GM06990 (cell line): ENCODE measurements around the gene GSS.

ENCODE experiments used
- DNase-seq: peaks from one replicate; pipeline ENCODE4 v3.0.0-alpha.2; 2011; ENCODE audit not compliant: insufficient read length; ENCODE audit errors: extremely low read depth
- H3K27me3 ChIP-seq: replicated peaks from 2 replicates; pipeline ENCODE4 v1.6.0; 2011; ENCODE audit warnings: low read length; ENCODE audit not compliant: control insufficient read depth, insufficient read depth
- H3K36me3 ChIP-seq: 2 replicates; pipeline ENCODE4 v1.5.1; 2011; ENCODE audit warnings: low read length; ENCODE audit not compliant: control insufficient read depth, insufficient read depth
- H3K4me3 ChIP-seq: replicated peaks from 2 replicates; pipeline ENCODE4 v1.5.1; 2011; ENCODE audit warnings: low read depth, mild to moderate bottlenecking, control low read depth, low read length
- TF ChIP-seq, protein P1 (sequence below): IDR thresholded peaks from 2 replicates; pipeline ENCODE4 v1.5.1; 2011; ENCODE audit warnings: low read length, control low read depth, mild to moderate bottlenecking, inconsistent platforms; ENCODE audit not compliant: insufficient read depth, poor library complexity, severe bottlenecking

The GSS gene

DNA sequence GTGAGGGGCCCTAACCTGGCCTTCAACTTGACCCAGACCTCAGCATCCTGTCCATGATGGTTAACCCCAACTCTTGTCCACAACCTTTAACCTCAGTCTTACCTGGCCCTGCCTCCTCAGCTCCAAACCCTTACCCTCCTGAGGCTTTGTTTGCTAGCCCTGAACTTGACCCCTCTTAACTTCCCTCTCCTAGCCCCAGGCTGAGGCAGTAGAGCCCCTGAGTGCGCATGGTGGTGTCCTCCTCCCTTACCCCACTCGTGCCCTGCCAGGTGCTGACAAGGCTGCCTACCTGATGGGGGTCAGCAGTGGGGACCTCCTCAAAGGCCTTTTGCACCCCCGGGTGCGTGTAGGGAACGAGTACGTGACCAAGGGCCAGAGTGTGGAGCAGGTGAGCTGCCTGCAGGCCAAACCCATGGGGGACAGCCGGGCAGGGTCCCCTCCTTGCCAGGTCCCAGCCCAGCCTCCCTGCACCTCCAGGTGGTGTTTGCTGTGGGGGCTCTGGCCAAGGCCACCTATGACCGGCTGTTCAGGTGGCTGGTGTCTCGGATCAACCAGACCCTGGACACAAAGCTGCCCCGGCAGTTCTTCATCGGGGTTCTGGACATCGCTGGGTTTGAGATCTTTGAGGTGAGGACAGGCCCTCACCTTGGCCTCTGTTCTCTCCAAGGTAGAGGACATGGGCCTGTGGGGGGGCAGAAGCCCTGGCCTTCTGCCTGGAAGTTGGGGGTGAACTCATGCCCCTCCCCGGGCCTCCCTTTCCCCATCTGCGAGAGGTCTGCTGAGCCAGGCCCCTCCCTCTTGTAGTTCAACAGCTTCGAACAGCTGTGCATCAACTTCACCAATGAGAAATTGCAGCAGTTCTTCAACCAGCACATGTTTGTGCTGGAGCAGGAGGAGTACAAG is 31.9 kb upstream of the GSS start:
- no peak overlapping the region for H3K4me3 ChIP-seq
- TF ChIP-seq, protein P1, sequence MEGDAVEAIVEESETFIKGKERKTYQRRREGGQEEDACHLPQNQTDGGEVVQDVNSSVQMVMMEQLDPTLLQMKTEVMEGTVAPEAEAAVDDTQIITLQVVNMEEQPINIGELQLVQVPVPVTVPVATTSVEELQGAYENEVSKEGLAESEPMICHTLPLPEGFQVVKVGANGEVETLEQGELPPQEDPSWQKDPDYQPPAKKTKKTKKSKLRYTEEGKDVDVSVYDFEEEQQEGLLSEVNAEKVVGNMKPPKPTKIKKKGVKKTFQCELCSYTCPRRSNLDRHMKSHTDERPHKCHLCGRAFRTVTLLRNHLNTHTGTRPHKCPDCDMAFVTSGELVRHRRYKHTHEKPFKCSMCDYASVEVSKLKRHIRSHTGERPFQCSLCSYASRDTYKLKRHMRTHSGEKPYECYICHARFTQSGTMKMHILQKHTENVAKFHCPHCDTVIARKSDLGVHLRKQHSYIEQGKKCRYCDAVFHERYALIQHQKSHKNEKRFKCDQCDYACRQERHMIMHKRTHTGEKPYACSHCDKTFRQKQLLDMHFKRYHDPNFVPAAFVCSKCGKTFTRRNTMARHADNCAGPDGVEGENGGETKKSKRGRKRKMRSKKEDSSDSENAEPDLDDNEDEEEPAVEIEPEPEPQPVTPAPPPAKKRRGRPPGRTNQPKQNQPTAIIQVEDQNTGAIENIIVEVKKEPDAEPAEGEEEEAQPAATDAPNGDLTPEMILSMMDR, result no peak
- no peaks in the 10 kb centered on the region for H3K36me3 ChIP-seq
- DNase-seq, result no peak
- no peaks in the 10 kb centered on the region; the same call in none of the 2 replicates for H3K27me3 ChIP-seq

DNA sequence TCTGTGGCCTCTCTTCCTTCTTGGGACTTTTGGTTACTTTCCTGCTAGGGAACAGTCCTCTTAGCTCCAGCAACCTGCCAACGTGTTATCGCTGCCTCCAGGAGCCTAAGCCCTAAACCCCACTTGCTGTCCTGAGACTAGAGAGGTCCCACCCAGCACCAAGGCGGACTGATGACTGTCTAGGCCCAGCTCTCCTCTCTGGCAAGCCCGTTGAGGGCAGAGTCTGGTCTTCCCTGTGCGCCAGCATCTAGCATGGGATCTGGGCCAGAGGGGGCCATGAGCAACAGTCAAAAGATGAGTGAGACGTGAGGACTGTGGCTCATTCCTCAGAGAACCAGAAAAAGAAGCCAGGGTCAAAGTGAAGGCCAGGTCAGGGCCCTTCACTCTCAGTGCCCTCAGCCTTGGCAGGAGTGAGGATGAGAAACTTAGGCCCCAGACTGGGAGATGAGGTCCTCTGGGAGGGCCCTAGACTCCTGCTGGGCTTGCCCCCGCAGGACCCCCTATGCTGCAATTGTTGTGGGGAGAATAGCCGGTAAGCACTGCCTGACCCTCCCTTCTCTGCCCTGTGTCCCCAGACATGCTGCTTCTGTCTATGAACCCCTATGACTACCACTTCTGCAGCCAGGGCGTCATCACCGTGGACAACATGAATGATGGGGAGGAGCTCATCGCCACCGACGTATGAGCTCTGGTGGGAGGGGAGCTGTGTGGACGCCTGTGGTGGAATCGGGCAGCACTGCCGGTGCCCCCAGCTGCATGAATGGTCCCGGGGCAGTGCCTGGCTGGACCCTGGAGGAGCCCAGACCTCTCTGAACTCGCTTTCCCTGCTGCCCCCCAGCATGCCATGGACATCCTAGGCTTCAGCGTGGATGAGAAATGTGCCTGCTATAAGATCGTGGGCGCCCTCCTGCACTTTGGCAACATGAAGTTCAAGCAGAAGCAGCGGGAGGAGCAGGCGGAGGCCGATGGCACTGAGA is 31.0 kb upstream of the GSS start:
- TF ChIP-seq, protein P1, result no peak
- Histone ChIP-seq H3K36me3 (no peaks in the 10 kb centered on the region), H3K27me3 (no peaks in the 10 kb centered on the region; the same call in none of the 2 replicates), H3K4me3 (no peak overlapping the region)
- no peak for DNase-seq

DNA sequence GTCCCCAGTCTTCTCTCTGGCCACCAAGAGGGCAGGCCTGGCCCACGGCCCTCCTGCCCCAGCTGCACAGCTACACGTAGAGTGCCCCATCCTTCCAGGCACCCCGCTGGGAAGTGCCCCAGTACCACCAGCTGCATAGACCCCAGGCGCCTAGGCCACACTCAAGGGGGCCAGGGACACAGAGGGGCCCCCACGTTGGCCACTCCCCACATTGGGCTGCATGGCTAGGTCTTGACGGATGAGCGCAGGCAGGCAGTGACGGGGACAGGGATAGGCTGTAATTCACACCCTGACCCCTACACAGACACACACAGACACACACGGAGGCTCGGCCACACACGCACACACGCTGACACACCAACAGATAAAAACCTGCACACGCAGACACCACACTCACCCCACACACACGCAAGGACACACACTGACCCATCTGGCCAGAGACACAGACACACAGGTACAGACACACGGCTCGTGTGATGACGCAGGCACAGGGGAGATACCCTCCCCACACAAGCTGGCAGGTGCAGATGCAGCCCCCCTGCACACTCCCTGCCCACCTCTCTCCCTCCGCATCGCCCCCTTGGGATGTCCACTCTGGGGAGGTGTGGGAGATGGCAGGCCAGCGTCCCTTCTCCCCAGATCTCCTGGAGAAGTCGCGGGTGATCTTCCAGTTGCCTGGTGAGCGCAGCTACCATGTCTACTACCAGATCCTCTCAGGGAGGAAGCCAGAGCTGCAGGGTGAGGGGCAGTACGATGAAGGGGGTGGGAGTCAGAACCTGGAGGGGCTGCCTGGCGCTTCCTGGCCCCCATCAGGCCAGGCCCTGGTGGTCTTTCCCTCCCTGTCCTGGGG is 30.1 kb upstream of the GSS start:
- Histone ChIP-seq H3K27me3 (no peaks in the 10 kb centered on the region; the same call in none of the 2 replicates), H3K4me3 (no peak overlapping the region), H3K36me3 (no peaks in the 10 kb centered on the region)
- TF ChIP-seq, protein P1, result no peak
- DNase-seq, result no peak

DNA sequence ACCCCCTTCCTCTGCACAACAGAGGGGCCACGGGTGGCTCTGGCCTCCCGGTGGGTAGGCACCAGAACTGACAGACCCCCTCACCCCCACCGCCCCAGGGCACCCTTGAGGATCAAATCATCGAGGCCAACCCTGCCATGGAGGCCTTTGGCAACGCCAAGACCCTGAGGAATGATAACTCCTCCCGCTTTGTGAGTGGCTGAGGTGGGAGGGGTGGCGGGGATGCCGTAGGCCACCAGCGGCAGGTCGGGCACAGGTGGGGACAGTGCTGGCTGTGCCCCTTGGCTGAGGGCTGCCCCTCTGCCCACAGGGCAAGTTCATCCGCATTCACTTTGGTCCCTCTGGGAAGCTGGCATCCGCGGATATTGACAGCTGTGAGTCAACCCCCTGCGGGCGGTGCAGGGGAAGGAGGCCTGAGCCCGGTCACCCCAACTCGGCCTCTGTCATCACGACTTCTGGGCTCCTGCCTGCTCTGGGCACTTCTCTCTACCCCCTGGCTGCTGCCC is 29.2 kb upstream of the GSS start:
- TF ChIP-seq, protein P1, result no peak
- no peaks in the 10 kb centered on the region; the same call in none of the 2 replicates for H3K27me3 ChIP-seq
- H3K36me3 ChIP-seq, result no peaks in the 10 kb centered on the region
- DNase-seq, result no peak
- no peak overlapping the region for H3K4me3 ChIP-seq

DNA sequence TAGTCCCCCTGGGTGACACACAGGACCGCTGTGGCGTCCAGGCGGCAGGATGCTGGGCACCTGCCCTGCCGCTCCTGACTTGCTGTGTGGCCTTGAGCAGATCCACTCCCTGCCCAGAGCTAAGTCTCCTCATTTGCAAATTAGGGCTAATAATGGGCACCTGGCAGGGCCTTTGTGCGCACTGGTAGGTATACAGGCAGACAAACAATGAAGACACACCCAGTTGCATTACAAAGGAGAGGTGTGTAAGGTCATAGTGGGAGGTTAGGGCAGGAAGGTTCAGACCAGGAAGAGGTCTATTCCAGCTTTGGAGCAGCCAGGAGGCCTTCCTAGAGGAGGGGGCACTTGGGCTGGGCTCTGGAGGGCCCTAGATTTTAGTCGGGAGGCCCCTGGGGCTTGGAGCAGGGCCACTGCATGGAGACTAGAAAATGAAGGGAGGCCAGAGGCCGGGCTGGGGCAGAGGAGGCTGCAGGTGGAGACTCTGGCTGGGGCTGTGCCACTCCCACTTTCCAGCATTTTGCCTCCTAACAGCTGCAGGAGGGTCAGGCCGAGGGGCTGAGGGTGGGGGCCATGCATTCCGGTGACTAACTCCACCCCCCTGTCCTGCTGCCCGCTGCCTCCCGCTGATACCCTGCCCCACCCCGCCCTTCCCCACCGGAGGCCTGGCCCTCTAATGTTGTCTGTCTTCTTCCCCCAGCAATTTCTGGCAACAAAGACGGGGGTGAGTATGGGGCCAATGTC is 28.6 kb upstream of the GSS start:
- H3K4me3 ChIP-seq, result no peak overlapping the region
- TF ChIP-seq, protein P1, result no peak
- H3K27me3 ChIP-seq, result no peaks in the 10 kb centered on the region; the same call in none of the 2 replicates
- H3K36me3 ChIP-seq, result no peaks in the 10 kb centered on the region
- DNase-seq, result no peak
